VCaP (cell line): ENCODE results near the gene SLC23A1.

ENCODE experiments used
- H3K27ac ChIP-seq: fragments of 450-650 bp; 2 replicates; pipeline ENCODE4 v1.5.1; 2017
- TF ChIP-seq, protein P1 (sequence below): fragments of 450-650 bp; conservative IDR thresholded peaks from 2 replicates; pipeline ENCODE4 v1.5.1; 2017; ENCODE audit warnings: mild to moderate bottlenecking, moderate library complexity

The SLC23A1 gene

DNA sequence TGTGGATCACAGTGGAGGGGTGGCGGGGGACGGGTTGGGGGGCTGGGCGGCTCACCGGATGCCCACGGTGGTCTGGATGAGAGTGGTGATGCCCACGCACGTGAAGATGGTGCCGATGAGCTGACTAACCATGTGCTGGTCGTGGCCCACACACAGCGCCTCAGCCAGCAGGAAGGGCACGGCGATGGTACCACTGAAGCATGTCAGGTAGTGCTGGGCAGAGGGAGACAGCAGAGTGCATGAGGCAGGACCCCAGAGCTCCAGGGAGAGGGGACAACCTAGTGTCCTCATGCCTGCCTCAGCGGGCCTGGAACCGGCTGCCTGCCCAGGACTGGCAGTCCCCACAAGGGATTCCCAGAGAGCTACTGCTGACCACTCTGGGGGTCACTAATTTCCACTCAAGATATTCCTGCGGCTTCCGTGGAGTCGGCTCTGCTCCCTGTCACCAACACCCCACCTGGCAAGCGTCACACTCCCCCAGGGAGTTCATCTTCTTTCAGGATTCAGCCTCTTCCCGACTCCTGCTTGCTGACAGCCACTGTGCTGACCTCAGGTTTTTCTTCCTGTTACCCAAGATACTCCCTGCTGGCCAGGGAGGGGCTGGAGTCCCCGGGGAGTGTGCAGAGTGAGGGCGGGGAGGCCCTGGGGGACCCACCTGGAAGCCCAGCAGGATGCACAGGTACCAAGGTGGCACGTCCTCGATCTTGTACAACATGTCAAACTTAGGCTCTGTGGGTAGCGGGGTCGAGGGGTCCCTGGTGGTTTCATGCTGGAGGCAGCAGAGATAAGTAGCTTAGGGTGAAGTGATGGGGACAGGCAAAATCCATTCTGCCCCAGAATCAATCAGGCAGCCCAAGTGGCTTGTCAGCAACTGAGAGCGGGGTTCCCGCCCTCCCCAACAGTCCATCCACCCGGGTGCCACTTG, 998 bp downstream of the SLC23A1 start:
- no peak overlapping the region for H3K27ac ChIP-seq
- TF ChIP-seq, protein P1, sequence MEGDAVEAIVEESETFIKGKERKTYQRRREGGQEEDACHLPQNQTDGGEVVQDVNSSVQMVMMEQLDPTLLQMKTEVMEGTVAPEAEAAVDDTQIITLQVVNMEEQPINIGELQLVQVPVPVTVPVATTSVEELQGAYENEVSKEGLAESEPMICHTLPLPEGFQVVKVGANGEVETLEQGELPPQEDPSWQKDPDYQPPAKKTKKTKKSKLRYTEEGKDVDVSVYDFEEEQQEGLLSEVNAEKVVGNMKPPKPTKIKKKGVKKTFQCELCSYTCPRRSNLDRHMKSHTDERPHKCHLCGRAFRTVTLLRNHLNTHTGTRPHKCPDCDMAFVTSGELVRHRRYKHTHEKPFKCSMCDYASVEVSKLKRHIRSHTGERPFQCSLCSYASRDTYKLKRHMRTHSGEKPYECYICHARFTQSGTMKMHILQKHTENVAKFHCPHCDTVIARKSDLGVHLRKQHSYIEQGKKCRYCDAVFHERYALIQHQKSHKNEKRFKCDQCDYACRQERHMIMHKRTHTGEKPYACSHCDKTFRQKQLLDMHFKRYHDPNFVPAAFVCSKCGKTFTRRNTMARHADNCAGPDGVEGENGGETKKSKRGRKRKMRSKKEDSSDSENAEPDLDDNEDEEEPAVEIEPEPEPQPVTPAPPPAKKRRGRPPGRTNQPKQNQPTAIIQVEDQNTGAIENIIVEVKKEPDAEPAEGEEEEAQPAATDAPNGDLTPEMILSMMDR: no peak

DNA sequence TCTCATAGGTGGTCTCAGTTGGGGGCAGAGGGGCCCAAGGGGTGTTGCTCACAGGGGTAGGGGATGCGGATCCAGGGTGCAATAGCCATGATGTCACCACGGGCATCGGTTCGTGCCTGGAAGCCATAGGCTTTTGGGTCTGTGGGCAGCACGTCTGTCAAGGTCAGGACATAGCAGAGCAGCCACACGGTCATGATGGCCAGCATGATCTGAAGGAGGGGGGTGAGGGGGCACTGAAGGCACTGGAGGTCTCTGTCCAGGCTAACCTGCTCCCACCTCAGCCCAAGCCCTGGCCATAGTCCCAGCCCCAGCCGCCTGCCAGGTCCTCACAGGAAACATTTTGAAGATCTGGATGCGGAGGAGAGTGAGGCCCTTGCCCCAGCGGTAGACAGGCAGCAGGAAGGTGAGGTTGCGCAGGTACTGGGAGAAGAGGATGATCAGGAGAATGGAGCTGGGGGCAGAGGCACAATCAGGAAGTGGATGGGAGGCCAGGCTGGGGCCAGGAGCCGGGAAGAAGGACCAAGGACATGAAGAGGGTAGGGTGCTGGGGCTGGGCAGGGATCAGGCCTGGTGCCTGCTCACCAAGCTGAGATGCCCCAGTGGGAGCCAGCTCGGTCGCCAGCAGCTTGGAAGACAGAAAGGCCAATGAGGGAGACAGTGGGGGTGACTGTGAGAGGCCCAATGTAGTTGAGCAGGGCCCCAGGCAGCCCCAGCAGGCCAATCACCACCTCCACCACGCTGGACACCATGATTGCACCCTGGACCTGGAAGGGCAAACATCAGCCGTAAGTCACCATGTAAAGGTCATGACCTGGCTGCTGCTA, 3.3 kb downstream of the SLC23A1 start:
- no peak overlapping the region for H3K27ac ChIP-seq
- TF ChIP-seq, protein P1: no peak

DNA sequence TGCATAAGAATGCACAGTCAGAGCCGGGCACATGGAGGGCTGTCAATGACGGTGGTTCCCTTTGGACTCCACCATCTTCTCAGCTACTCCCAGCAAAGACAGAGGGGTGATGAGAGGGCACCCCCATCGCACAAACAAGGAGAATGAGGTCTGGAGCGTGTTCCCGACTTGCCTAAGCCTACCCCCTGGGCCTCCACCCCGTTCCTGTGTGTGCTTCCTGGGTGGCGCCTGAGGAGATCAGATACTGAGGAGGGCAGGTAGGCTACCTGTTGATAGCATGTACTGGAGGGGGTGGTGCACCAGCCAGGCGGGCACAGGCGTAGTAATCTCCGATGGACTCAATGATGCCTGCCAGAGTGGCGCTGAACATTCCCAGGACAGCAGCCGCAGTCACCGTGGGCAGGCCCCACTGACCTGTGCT, 4.1 kb downstream of the SLC23A1 start:
- TF ChIP-seq, protein P1: no peak
- no peak overlapping the region for H3K27ac ChIP-seq

DNA sequence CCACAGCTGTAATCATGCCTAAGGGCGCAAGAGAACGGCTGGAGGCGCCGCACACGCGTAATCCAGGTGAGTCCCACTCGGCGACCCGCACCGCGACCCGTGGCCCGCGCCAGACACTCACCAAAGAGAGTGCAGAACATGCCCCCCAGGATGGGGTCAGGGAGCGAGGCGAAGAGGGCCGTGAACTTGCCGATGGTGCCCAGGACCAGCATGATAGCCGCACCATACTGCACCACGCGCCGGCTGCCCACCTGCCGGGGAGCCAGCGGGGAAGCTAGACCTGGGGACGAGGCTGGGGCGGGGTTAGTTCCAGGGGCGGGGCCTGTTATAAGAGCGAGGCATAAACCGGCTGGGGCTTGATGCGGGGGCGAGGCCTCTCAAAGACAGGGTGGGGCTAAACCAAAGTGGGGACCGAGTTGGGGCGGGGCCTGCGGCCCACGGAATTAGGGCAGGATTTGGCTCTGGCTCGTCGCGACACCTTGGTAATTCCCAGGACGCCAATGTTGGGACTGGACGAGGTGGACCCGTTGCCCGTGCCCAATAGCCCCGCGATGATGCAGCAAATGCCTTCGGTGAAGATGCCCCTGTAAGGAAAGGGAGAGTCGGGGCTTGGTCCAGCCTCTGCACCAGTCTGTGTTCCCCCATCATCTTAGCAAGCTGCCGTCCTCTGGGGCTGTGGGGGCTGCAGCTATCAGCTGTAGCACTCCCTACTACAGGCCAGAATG, 4.8 kb downstream of the SLC23A1 start:
- TF ChIP-seq, protein P1: no peak
- no peak overlapping the region for H3K27ac ChIP-seq

DNA sequence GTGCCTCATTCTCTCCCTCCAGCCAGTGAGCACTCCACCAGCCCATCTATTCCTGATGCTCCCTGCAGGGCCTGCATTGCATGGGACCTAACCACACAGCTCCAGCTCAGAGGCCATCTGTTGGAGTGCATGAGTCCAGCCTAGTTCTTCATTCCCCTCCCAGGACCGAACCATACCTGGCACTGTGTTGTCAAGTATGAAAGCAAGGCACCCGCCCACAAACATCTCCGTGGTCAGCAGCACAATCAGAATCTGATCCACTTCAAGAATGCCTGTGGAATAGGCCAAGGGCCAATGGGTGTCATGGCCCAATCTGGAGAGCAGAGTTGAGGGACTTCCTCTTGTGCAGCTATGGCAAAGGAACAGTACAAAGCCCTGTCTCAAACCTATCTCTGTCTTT, 5.9 kb downstream of the SLC23A1 start:
- TF ChIP-seq, protein P1: no peak
- H3K27ac ChIP-seq: no peak overlapping the region

DNA sequence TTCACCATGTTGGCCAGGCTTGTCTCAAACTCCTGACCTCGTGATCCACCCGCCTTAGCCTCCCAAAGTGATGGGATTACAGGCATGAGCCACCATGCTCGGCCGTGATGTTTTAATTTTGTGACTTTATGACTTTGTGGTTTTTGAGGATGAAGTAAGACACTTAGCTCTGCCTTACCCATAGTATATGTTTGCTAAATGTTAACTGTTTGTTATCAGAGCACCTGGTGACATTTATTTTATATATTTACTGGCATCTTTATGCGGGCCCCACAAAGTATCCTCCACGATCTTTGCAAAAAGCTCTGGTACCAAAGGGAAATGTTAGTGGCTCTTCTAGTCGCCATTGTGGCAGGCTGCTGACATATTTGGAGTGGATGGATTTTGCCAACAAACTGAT, 6.7 kb downstream of the SLC23A1 start:
- H3K27ac ChIP-seq: peak overlapping the region; percentile 88; the same call in 1 of the 2 replicates
- TF ChIP-seq, protein P1: no peak

DNA sequence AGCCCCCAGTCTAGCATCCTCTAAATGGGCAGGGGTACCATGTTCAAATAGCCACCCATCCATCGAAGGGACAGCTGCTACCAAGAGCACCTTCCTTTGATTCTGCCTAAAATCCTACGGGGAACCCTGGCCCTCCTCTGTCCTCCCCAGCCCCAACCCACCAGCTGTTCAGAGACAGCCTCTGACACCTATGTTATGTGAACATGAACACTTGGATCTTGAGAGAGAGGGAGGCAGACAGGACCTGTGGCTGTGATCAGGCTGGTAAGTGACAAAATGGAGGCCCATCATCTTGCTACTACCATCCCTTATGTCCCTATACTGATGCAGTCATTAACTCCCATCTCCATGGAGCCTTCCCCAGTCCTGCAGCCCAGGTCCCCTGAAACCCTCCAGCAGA, 8.2 kb downstream of the SLC23A1 start:
- peak overlapping the region; percentile 88 for H3K27ac ChIP-seq
- TF ChIP-seq, protein P1: no peak
